GM04503 (cell line): ENCODE results near the gene STOM.
A peak's percentile ranks its signal among the peaks of the same experiment; 100 is the strongest.

Experiments used
- DNase-seq: peaks from one replicate; pipeline ENCODE4 v3.0.0-alpha.2; 2012; ENCODE audit warnings: low read depth

STOM gene

GRCh38 chr9:121371495-121372061 lies 1.5 kb upstream of the STOM start:
- DNase-seq = no peak

GRCh38 chr9:121368745-121369144 lies 1.3 kb downstream of the STOM start:
- DNase-seq = no peak

- DNase-seq = no peak
Measured at GRCh38 chr9:121368138-121368522, 1.9 kb downstream of the STOM start.

- no peak for DNase-seq
Measured at GRCh38 chr9:121367306-121368137, 2.5 kb downstream of the STOM start.

GRCh38 chr9:121366611-121367192 lies 3.3 kb downstream of the STOM start:
- no peak for DNase-seq

- no peak for DNase-seq
Measured at GRCh38 chr9:121365564-121365963, 4.5 kb downstream of the STOM start.

- no peak for DNase-seq
Measured at GRCh38 chr9:121364886-121365285, 5.2 kb downstream of the STOM start.

GRCh38 chr9:121364077-121364476 lies 6.0 kb downstream of the STOM start:
- no peak for DNase-seq

- DNase-seq = no peak
Measured at GRCh38 chr9:121363622-121363961, 6.5 kb downstream of the STOM start.

- DNase-seq = peak; percentile 96
Measured at GRCh38 chr9:121362813-121363621, 7.0 kb downstream of the STOM start.

- DNase-seq = peak; percentile 76
Measured at GRCh38 chr9:121360601-121361374, 9.3 kb downstream of the STOM start.

GRCh38 chr9:121359351-121360294 lies 10.4 kb downstream of the STOM start:
- peak; percentile 50 for DNase-seq

GRCh38 chr9:121358751-121359150 lies 11.3 kb downstream of the STOM start:
- no peak for DNase-seq

GRCh38 chr9:121357011-121357410 lies 13.0 kb downstream of the STOM start:
- no peak for DNase-seq

- no peak for DNase-seq
Measured at GRCh38 chr9:121354762-121355161, 15.3 kb downstream of the STOM start.

GRCh38 chr9:121354141-121354540 lies 15.9 kb downstream of the STOM start:
- DNase-seq = no peak

- no peak for DNase-seq
Measured at GRCh38 chr9:121353241-121354061, 16.6 kb downstream of the STOM start.

GRCh38 chr9:121350993-121351561 lies 19.0 kb downstream of the STOM start:
- peak; percentile 87 for DNase-seq

- no peak for DNase-seq
Measured at GRCh38 chr9:121350036-121350435, 20.0 kb downstream of the STOM start.
